HG03558 (cell line): ENCODE data around the gene MDP1.
"Not testable (repeated sequence)": the region's sequence is repeated elsewhere in the genome, so short reads cannot be mapped to it uniquely, and the experiment has no call there.

Experiments
- ATAC-seq: cut with Tn5 transposase; IDR thresholded peaks from one replicate; pipeline ENCODE4 v1.9.1; 2021; ENCODE audit warnings: moderate number of reproducible peaks; ENCODE audit not compliant: unreplicated experiment; ENCODE audit errors: extremely low read depth

MDP1 gene

DNA sequence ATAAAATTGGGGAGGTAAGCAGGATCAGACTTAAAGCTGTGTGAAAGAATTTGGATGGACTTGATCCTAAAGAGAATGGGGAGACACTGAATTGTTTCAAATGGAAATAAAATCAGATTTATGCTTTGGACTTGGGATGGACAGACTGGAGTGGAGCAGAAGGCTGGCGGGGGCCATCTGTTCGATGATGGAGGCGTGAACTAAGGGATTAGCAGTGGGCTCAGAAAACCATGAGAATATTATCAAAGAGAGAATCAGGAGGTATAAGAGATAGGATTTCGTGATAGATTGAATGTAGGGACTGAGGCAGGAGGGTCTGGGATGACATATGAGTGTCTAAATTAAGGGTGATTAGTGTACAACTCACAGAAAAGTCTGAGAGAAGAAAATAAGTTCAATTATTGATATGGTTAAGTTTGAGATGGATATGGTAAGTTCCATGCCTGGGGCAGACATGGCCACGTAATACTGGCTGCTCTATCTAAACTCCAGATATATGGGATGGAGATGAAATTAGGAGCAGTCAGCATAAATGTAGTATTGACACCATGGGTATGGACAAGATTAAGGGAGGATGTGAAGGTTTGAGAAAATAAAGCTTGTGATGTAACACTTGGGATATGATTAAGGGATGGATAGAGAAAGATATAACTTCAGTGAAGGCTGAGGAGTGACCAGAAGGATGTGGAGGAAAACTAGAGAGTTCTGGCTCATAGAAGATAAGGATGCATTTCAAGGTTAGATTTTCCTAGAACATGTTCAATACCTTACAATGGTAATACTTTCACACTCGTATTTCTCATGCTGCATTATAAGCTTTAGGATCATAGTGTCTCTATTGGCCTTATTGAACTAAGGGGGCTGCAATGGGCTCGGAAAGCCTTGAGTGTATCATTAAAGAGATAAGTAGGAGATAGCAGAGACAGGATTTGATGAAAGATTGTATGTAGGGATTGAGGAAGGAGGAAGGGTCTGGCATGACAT is 11.4 kb downstream of the MDP1 start:
- ATAC-seq: no peak

DNA sequence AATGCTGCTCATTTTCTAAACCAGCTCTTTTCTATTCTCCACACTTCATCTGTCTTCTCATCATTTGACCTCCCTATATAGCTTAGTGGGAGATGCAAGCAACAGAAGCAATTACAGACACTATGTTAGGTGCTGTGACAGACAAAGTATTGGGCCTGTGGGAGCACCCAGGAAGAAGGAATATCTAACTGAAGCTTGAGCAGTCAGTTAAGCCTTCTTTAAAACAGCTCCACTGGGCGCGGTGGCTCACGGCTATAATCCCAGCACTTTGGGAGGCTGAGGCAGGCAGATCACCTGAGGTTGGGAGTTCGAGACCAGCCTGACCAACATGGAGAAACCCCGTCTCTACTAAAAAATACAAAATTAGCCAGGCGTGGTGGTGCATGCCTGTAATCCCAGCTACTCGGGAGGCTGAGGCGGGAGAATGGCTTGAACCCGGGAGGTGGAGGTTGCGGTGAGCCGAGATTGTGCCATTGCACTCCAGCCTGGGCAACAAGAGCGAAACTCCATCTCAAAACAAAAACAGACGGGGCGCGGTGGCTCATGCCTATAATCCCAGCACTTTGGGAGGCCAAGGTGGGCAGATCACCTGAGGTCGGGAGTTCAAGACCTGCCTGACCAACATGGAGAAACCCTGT is 12.5 kb downstream of the MDP1 start:
- not testable (repeated sequence) for ATAC-seq

DNA sequence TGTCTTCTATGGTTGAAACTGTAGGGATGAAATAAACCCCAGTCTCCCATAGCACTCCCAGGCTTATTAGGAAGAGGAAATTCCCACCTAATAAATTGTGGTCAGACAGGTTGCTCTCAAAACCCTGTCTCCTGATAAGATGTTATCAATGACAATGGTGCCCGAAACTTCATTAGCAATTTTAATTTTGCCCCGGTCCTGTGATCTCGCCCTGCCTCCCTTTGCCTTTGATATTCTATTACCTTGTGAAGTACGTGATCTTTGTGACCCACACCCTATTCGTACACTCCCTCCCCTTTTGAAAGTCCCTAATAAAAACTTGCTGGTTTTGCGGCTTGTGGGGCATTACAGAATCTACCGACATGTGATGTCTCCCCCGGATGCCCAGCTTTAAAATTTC is 13.3 kb downstream of the MDP1 start:
- not testable (repeated sequence) for ATAC-seq

GRCh38 chr14:24198814-24199524 is 16.9 kb downstream of the MDP1 start:
- ATAC-seq: no peak

DNA sequence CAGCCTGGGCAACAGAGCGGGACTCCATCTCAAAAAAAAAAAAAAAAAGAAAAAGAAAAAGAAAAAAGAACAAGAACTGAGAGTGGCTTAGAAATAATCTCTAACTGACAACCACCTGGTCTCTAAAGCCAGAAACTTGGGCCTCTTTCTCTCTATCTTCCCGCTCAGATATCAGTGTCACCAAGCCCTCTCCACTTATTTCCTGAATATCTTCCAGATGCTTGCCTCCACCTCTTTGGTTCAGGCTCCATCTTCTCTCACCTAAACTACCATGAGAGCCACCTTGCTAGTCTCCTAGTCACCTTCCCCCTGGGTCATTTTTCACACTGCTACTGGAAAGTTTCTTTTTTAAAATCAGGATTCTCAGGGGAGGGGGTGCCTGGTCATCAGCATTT is 18.8 kb downstream of the MDP1 start:
- no peak for ATAC-seq

- ATAC-seq: no peak
Measured at GRCh38 chr14:24196071-24197055, 19.5 kb downstream of the MDP1 start.

- ATAC-seq: peak; percentile 39
Measured at GRCh38 chr14:24195186-24196070, 20.4 kb downstream of the MDP1 start, which contains the start of gene TM9SF1. Gene TM9SF1 (minus strand): TSS chr14:24195441. CDS start chr14:24195019, 422 bp downstream.

DNA sequence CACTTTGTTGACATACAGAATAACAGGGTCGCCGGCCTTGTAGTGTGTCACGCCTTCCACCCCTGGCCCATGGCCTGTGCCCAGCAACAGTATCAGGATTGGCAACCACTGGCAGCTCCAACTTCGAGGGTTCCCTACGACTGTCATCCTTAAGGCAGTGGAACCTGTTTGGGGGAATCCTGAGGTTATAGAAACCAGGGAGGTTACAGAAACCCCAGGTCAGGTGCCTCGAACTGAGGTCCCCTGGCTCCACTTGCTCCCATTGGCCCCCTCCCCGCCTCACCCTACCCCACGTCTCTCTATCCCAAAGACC is 21.0 kb downstream of the MDP1 start:
- ATAC-seq: no peak

DNA sequence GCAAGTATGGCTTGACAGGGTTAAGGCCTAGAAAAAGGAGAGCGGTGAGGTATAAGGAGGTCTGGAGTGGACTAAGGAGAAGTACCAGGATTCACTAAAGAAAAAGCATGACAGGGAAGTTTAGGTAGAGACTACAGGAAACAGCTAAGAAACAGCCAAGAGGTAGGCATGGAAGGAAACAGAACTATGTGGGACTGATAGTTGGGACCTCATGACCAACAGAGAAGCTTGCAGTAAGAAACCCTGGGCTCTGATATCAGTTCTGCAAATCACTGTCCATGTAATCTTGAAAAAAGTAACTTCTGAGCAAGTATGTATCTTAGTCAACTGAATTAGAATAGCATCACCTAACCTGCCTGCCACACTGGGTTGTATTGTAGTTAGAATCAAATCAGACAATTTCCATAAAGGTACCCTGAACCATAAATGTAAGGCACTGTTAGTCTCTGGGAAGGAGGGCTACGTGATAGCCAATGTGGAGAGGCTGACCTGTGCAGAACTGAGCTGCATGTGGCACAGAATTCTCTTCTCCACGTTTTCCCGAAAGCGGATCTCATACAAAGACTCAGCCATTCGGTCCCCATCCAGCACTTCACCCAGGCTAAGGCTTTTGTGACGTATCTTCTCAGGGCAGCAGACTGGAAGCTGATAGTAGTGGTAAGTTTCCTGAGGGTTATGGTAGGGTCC is 21.5 kb downstream of the MDP1 start:
- no peak for ATAC-seq

DNA sequence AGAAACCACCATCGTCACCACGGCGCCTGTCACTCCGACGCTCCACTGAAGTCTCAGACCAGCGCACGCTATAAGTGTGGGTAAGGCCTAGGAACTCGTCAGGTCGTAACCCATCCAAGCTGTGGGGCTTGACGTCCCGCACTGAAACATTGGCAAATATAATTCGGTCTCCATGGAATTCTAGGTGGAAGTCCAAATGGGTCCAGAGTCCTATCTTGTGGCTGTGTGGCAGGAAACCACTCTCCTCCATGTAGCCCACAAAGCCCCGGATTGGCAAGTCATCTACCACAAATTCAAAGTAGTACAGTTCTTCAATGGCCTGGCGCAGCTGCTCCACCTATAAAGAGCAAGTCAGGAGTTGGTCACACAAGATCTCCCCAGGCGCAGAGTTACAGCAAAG is 22.9 kb downstream of the MDP1 start:
- no peak for ATAC-seq

DNA sequence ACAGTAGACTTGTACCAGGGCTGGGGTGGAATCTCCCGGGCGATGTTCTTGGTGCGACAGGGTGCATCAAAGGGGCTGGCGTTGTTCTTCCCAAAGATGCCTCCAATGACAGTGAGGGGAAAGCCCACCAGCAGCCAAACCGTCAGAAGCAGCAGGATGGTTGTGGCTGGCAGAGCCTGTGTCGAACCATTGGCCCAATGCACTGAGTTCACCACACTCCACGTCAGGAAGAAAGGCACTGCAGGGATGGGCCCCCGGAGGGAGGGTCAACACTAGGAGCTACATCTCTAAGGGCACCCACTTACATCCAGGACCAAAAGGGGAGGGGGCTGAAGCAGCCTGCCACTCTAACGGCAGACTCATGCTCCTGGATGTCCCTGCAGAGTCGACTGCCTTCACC is 25.4 kb downstream of the MDP1 start:
- no peak for ATAC-seq

DNA sequence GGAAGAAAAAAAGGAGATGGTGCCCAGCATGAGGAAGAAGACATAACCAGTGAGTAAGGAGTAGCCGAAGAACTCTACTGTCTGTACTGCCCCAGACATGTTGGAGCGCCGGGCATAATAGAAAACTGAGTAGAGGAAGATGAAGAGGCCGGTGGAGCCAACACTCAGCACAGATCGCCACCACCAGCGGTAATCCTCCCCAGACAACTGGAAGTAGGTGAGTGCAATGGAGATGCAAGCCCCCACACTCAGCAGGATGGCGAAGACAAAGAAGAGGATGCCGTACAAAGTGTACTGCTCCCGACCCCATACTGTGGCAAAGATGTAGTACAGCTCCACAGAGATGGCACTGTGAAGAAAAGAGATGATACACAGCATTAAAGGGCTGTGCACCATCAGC is 26.4 kb downstream of the MDP1 start:
- ATAC-seq: no peak

- ATAC-seq: no peak
Measured at GRCh38 chr14:24189059-24189375, 26.8 kb downstream of the MDP1 start.

GRCh38 chr14:24188251-24189058 is 27.4 kb downstream of the MDP1 start, which contains the start of gene IPO4:
Gene IPO4 (minus strand): TSS chr14:24188816. CDS start chr14:24188787, 29 bp downstream.
- peak; percentile 60 for ATAC-seq

DNA sequence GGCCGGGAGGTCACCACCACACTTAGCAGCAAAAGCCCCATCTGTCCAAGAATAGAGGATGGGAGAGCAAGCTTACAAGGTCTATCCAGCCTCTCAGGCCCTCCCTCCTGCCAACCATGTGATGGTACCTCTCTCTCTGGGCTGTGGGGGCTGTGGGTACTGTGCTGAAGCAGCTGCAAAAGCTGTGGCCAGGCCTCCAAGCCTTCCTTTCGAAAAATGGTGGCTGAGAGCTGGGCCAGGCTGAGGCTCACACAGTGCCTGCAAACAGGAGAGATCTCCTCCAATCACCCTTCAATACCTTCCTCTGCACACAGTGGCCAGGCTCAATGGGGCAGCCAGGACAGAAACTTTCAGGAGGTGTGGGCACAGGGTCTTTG is 28.3 kb downstream of the MDP1 start:
- no peak for ATAC-seq

DNA sequence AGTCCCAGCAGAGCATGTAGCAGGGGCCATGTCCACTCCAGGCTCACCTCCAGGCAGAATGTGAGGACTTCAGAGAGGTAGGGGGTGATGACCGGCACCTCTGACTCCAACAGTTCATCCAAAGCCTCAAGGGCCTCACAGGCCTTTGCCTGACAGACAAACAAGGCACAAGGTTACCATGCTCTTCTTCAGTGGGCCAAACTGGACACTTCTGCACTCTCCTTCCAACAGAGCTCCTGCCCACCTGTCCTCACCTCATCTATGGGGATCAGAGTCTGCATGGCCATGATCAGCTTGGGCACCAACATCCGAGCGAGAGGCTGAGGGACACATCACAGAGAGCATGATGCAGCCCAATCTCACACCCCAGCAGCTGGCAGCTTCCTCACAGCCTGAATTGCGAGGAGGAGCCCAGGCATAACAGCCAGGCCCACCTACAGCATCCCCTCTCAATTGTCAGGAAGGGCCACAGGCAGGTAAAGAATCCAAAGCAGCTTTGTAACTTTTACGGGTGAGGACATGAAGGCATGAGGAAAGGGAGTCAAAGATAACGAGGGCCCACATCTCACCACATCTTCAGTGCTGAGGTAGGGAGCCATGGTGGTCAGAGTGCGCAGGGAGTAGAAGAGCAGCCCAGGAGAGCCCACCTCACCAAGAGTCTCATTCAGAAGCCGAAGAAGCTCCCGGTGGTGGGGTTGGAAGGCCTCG is 28.9 kb downstream of the MDP1 start:
- no peak for ATAC-seq

- no peak for ATAC-seq
Measured at GRCh38 chr14:24185741-24186140, 30.1 kb downstream of the MDP1 start.
